Stimulated activated CD4-positive, alpha-beta T cell treated with anti-CD3 and anti-CD28 coated beads, Interleukin-12 subunit alpha, Interleukin-12 subunit beta, amount 100 ng/mL, for 24 hours (primary cell): ENCODE data around the gene RCL1.
"Not testable (repeated sequence)": the region's sequence is repeated elsewhere in the genome, so short reads cannot be mapped to it uniquely, and the experiment has no call there.

ENCODE experiments used
- DNase-seq, 2 experiments: peaks; one replicate each; pipeline ENCODE4 v3.0.0-alpha.2; 2020; ENCODE audit warnings: low read depth in 2 of 2

The RCL1 gene

DNA sequence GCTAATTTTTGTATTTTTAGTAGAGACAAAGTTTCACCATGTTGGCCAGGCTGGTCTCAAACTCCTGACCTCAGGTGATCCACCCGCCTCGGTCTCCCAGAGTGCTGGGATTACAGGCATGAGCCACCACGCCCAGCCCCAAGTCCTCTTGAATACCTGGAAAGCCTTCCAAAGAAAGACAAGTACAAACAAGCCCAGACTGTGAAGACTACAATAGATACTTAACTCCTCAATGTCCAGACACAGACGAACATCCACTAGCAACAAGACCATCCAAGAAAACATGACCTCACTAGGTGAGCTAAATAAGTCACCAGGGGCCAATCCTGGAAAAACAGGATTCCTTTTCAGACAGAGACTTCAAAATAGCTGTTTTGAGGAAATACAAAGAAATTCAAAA is 9.6 kb upstream of the RCL1 start:
- not testable (repeated sequence) for DNase-seq

DNA sequence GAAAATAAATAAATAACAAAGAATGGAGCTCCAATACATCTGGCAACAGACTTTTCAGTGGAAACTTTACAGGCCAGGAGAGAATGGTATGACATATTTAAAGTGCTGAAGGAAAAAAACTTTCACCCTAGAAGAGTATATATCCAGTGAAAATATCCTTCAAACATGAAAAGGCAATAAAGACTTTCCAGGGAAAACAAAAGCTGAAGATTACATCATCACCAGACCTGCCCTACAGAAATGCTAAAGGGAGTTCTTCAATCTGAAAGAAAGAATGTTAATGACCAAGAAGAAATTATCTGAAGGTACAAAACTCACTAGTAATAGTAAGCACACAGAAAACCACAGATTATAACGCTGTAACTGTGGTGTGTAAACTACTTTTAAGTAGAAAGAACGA is 8.3 kb upstream of the RCL1 start:
- no peak for DNase-seq

DNA sequence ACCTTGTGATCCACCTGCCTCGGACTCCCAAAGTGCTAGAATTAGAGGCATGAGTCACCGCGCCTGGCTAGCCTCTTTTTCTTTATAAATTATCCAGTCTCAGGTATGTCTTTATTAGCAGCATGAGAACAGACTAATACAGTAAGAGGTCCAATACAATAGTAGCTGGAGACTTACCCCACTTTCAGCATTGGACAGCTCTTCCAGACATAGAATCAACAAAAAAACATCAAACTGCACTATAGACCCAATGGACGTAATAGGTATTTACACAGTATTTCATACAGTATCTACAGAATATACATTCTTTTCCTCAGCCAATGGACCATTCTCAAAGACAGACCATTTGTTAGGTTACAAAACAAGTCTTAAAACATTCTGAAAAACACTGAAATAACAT is 6.1 kb upstream of the RCL1 start:
- DNase-seq, result no peak

DNA sequence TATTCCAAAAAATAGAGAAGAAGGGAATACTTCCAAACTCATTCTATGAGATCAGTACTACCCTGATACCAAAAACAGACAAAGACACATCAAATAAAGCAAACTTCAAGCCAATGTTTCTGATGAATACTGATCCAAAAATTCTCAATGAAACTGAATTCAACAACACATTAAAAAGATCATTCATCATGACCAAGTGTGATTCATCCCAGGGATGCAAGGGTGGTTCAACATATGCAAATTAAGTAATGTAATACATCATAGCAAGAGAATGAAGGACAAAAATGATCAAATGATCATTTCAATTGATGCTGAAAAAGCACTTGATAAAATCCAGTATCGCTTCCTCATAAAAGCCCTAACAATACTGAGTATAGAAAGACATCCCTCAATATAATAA is 4.9 kb upstream of the RCL1 start:
- DNase-seq, result no peak

DNA sequence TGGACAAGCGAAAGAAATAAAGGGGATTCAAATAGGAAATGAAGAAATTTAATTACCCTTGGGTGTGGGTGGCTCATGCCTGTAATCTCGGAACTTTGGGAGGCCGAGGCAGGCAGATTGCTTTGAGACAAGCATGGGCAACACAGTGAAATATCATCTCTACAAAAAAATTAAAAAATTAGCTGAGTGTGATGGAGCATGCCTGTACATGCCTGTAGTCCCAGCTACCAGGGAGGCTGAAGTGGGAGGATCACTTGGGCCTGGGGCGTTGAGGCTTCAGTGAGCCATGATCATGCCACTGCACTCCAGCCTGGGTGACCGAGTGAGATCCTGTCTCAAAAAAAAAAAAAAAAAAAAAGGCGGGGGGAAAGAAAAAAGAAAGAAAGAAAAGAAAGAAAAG is 4.0 kb upstream of the RCL1 start:
- DNase-seq, result no peak

DNA sequence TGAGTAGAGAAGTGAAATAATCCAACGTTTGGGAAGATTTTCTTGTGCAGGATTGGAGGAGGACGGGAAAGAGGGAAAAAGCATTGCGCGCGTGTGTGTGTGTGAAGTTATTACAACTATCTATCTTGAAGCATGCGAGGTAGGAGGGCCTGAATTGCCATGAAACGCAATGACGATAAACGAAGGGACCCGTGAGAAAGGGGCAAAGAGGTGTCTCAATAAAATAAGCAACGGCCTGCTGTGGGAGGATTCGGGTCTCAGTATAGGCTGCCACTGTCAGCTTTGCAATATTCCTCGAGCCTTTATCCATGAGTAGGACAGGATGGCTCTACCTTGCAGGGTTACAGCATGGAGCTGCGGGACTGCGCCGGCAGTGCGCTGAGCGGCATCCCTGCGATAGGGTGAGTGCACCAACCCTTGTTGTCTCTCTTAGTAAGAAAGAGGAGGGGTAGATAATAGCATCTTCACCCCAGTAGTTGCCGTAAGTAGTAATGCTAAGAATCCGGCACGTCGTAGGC is 631 bp upstream of the RCL1 start:
- no peak for DNase-seq

DNA sequence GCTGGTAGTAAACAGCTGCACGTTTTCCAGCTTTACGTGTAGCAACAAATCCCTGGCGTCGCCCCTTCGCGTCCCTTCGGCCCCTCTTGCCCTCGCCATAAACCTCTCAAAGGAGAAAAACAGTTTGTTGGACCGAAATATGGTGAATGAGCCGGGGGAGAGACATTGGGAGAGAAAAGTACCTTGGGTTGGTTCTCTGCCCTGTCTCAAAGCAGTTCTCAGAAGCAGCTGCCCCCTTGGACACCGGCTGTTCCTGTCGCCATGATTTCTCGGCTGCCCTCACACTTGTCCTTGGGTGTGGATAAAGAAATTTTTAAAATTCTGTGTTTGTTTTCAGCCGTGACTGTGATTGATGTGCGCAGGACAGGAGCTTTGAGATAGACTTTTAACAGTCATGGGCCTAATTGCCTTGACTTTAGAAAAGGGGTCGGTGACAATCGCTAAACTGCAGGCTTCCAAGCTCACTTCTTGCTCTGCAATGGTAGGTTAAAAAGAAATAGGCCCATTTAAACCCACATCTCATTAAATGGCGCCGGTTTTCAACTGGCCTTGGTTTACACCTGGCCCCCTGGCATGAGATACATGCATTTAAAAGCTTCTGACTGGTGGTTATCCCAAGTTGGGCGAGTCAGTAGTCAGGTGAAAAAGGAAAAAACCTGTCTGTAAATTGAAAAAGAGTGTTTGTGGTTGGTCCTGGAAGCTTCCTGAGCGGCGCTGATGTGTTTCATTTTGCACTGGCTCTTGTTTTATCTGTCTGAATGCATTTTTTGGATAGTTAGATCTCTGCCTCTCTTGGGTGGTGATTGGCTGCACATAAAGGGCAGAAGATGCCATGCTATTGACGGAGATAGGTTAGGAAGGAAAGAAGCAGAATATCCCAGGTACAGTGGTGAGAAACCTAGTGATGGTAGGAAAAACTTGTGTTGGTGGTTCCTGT is 983 bp downstream of the RCL1 start:
- no peak for DNase-seq

DNA sequence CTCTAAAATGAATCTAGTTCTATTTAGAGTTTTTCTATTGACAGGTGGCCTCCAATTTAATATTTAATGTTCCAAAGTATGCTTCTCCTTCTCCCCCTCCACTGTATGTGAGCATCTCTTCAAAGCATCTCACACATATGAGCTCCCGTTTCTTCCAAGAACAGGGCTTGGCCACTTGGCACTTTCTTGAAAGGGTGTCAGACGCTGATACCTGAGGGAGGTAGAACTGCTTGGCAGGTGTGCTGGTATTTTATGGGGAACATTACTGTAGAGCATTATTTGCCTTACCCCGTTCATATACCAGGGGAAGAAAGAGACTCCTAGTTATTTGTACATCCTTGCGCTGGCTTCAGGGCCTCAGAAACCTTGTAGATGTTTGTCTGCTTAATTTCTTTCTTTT is 1.9 kb downstream of the RCL1 start:
- no peak for DNase-seq

DNA sequence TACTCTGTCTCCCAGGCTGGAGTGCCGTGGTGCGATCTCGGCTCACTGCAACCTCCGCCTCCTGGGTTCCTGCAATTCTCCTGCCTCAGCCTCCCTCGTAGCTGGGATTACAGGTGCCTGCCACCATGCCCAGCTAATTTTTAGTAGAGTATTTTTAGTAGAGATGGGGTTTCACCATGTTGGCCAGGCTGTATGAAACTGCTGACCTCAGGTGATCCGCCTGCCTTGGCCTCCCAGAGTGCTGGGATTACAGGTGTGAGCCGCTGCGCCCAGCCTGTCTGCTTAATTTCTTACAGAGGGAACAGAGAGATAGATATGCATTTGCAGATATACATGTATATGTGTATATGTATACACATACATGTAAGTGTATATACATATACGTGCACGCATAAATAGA is 2.4 kb downstream of the RCL1 start:
- not testable (repeated sequence) for DNase-seq

DNA sequence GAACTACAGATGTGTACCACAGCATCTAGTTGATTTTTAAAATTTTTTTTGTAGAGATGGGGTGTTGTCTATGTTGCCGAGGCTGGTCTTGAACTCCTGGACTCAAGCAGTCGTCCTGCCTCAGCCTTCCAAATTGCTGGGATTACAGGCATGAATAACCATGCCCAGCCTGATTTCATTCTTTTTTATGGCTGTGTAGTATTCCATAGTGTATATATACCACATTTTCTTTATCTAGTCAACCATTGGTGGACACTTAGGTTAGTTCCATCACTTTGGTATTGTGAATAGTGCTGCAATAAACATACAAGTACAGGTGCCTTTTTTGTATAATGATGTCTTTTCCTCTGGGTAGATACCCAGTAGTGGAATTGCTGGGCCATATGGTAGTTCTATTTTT is 3.8 kb downstream of the RCL1 start:
- DNase-seq, result no peak

DNA sequence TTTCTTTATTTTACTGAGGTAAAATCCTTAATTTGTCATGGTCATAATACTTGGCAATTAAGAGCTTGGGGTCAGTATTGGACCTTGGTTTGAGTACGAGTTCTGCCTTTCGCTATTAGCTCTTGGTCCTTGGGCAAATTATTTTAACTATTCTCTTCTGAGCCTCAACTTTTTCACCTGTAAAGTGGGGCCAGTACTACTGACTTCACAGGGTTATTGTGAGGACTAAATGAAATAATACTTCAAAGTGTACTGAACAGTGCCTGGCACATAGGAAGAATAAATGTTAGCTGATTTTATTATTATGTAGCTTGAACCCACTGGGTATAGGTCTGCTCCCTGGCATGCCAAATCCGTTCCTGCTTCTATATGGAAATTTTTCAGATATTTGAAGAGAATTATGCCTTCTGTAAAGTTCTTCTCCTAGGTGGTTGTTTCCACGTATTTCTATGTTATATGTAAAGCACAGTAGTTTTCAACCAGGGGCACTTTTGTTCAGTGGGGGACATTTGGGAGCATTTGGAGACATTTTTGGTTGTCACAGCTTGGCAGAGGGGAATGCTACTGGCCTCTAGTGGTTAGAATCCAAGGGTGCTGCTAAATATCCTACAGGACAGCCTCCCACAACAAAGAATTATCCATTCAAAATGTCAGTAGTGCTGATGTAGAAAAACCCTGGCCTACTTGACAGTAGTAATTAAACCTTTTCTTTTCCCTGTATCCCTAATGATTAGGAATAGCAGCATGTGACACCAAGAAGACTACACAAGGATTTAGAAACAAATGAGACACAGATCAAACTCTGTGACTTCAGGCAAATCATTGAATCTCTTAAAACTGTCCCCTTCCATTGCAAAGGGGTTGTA is 4.5 kb downstream of the RCL1 start:
- no peak for DNase-seq

DNA sequence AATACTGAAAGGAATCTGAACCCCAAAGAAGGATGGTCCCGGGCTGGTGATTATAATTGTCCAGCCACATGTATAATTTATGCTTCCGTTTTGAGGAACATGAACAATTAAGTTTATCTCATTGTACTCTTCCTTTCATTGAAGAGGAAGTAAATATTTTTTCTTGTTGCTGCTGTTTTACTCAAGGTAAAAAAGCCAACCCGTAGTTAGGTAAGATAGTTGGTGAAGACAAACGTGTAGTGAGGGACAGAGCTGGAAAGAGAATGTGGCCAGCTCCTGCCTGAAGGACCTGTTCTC is 5.1 kb downstream of the RCL1 start:
- DNase-seq, result no peak

DNA sequence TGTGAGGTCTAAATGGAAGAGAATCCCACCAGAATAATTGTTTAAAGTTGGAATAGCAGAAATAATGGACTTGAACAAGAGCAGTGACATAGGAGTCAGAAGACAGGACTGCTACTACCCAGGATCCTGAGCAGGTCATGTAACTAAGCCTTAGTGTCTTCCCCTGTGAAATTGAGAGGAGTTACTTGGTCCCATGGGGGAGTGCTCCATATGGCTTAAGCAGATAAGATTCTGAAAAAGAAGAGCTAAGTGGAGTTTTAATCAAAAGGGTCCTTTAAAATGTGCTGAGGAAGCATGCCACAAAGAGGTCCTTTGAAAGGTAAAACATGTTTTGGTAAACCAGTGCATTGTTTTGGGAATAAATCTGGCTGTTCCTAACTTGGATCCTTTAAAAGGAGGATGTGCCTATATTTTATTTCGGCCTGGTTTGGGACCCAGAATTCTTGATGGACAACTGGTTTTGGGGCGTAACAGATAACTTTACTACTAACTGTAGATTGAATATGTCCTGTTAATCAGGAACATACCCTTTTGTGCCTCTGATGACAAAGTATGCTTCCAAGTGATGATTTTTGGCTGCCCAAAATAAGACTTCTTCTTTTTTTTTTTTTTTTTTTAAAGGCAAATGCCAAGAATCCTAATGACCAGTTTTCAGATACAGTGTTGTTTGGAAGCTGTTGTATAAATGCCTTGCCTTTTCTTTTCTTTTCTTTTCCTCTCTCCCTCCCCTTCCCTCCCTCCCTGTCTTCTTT is 5.7 kb downstream of the RCL1 start:
- no peak for DNase-seq

DNA sequence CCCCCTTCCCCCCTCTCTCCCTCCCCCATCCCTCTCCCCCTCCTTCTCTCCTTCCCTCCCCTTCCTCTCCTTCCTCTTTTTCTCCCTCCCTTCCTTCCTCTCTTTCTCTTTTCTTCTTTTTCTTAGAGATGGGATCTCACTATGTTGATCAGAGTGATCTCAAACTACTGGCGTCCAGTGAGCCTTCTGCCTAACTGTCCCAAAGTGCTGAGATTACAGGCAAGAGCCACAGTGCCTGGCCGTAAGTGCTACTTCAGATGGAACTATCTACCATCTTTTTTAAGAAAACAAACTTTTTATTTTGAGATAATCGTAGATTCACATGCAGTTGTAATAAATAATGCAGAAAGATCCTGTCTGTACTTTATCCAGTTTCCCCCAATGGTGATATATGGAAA is 6.3 kb downstream of the RCL1 start:
- DNase-seq, result no peak

DNA sequence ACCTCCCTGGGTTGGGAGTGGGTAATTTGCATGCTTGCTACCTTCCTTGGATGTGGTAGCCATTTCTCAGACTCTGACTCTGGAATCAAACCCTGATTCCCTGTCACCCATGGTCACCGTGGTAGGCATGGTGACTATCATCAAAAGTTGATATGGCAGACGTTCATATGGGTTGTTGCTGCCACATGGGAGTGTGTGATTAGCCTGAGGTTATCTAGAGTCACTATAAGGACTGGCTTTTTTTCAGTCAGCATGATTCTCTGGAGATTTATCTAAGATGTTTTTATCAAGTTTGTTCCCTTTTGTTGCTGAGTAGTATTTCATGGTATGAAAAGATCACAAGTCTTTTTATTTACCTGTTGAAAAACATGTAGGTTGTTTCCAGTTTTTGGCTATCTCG is 7.0 kb downstream of the RCL1 start:
- no peak for DNase-seq

DNA sequence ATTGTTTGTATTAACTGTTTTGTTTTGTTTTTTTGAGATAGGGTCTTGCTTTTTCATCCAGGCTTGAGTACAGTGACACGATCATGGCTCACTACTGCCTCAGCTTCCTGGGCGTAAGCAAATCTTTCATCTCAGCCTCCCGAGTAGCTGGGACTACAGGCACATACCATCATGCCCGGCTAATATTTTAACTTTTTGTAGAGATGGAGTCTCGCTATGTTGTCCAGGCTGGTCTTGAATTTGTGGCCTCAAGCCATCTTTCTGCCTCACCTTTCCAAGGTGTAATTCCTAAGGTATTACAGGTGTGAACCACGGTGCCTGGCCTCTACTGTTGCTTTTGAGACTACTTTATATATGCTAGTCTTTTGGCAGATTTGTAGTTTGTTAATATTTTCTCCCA is 8.4 kb downstream of the RCL1 start:
- DNase-seq, result no peak

DNA sequence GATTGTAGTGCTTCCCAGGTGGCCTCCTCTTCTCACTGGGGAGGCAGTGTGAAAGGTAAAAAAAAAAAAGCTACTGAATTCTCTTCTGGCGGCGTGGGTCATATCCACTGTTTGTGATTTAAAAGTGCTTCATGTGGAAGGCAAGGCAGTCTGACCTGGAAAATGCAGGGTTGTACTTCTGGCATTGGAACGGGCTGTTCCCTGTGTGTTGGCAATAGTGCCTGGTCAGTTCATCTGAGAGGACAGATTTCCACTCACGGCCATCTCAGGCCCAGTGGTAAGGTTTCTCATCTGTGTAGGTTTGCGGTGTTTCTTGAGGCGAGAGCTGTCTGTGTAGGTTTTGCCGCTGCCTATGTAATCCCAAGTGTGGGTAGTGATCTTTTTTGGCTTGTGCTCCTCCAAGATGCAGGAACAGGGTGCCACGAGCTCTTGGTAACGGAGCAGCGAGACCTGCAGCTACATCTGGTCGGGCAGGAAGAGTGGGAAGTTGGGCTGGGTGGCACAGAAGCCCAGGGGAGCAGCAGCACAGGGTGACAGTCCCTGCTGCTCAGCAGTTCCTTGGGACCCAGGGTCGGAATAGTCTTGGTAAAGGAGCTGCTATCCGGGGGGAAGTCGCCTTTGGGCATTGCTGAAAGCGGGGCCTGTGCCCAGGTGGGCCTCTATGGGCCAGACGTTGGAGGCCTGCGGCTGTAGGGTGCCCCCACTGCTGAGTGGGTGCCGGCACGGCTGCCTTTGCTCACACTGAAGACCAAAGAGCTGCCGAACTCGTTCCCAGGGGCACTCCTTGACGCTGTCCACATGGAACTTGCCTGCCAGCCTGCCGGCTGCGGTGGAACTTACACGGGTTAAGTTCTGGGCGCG is 11.2 kb downstream of the RCL1 start:
- no peak for DNase-seq

DNA sequence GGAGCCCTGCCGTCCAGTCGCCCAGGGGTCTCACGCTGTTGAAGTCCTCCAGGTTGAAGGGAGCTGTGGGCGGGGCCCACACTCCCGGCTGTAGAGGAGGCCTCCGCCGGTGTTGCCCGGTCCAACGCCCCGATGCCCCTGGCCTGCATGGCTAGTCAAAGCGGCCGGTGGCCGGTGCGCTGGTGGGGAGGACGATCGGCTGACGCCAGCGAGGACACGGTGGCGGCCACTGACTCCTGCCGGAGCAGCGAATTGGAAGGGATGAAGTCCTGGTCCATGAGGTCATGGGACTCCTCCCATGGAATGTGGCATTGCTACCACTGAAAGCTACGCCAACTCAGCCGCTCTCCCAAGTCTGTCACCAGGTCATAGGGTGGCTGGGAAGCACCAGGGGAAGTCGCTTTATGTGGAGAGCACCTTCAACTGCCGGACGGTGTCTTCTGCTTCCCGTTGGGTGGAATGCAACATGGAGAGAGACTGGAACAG is 11.8 kb downstream of the RCL1 start:
- DNase-seq, result no peak

DNA sequence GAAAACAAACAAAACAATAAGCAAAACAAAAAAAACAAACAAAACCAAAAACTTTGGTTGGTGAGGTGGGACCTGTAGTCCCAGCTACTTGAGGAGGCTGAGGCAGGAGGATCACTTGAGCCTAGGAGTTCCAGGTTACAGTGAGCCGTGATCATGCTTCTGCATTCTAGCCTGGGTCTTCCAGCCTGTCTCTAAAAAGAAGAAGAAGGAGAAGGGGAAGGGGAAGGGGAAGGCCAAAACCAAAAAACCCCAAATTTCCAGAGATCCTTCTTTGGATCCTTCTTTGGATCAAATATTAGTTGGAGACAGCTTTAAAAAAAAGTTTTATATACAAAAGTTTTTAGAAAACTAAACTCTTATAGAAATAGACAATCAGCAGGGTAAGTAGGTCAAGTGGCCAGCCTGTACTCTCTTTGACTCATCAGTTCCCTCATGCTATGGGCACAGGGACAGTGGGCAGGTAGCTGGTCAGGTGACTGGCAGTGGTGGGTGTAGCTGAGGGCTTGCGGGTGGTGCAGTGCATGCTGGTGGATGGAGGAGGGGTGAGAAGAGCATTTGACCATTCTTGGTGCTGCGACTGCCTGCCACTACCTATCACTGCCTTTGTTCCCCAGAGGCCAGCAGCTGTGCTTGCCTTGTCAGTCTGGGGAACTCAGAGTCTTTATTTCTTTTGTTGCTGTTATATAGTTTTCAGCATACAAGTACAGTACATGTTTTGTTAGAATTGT is 12.6 kb downstream of the RCL1 start:
- no peak for DNase-seq

DNA sequence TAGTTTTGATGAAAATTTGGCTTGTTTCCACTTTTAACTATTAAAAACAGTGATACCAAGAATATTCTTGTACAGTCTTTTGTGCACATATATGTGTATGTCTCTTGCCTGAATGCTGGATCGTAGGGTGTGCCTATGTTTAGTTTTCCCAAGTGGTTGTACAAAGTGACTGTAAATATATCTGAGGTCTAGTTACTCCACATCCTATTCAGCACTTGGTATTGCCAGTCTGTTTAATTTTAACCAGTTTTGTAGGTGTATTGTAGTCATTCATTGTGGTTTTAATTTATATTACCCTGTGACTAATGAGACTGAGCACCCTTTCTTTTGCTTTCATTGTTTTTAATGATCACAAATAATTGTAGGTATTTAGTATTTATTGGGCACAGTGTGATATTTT is 17.8 kb downstream of the RCL1 start:
- DNase-seq, result no peak
